H9 (cell line): Measurements from ENCODE around the gene GNA15. TPM values are rescaled to one million over a fixed set of nuclear protein-coding genes. Genes with fewer than 3 reads are reported as not detected.

Experiments
- DNase-seq: peaks from one replicate; pipeline ENCODE4 v3.0.0-alpha.2; 2017
- H2AFZ ChIP-seq: one replicate; pipeline ENCODE4 v1.6.1; 2013; ENCODE audit warnings: mild to moderate bottlenecking, low read length, control low read depth, moderate library complexity
- H2AK5ac ChIP-seq: 2 replicates; pipeline ENCODE4 v1.6.1; 2013; ENCODE audit warnings: low read length, control low read depth, mixed read lengths; ENCODE audit not compliant: insufficient read length
- H2BK120ac ChIP-seq: one replicate; pipeline ENCODE4 v1.6.1; 2013; ENCODE audit warnings: low read depth, mild to moderate bottlenecking, low read length, control low read depth, inconsistent platforms; ENCODE audit not compliant: poor library complexity, severe bottlenecking
- H2BK12ac ChIP-seq: 2 replicates; pipeline ENCODE4 v1.6.1; 2013; ENCODE audit warnings: low read length, control low read depth, mixed read lengths, low read depth; ENCODE audit not compliant: insufficient read length
- H2BK15ac ChIP-seq: 2 replicates; pipeline ENCODE4 v1.6.1; 2013; ENCODE audit warnings: low read depth, low read length, control low read depth
- H2BK20ac ChIP-seq: one replicate; pipeline ENCODE4 v1.6.1; 2013; ENCODE audit warnings: low read depth, mild to moderate bottlenecking, low read length, control low read depth, inconsistent platforms; ENCODE audit not compliant: poor library complexity, severe bottlenecking
- H2BK5ac ChIP-seq: 2 replicates; pipeline ENCODE4 v1.6.1; 2013; ENCODE audit warnings: low read length, control low read depth, mixed read lengths; ENCODE audit not compliant: insufficient read length
- H3K14ac ChIP-seq: 2 replicates; pipeline ENCODE4 v1.6.1; 2013; ENCODE audit warnings: low read length, control low read depth; ENCODE audit not compliant: insufficient read depth
- H3K18ac ChIP-seq: 2 replicates; pipeline ENCODE4 v1.6.1; 2013; ENCODE audit warnings: low read depth, mild to moderate bottlenecking, mixed read lengths, low read length, control low read depth; ENCODE audit not compliant: insufficient read length
- H3K23ac ChIP-seq: 2 replicates; pipeline ENCODE4 v1.6.1; 2013; ENCODE audit warnings: low read length, control low read depth, mixed read lengths, low read depth; ENCODE audit not compliant: insufficient read length
- H3K23me2 ChIP-seq: 2 replicates; pipeline ENCODE4 v1.6.1; 2013; ENCODE audit warnings: low read depth, mild to moderate bottlenecking, mixed read lengths, low read length, control low read depth; ENCODE audit not compliant: insufficient read length, poor library complexity, severe bottlenecking
- H3K27ac ChIP-seq: 2 replicates; pipeline ENCODE4 v1.5.1; 2013; ENCODE audit warnings: low read length, control low read depth, mixed read lengths, low read depth; ENCODE audit not compliant: insufficient read length
- H3K27me3 ChIP-seq: 2 replicates; pipeline ENCODE4 v1.6.1; 2013; ENCODE audit warnings: low read length, control low read depth, inconsistent platforms; ENCODE audit not compliant: insufficient read depth
- H3K4ac ChIP-seq: 2 replicates; pipeline ENCODE4 v1.6.1; 2013; ENCODE audit warnings: low read depth, mild to moderate bottlenecking, control low read depth, inconsistent platforms, low read length, moderate library complexity
- H3K4me1 ChIP-seq: 2 replicates; pipeline ENCODE4 v1.6.1; 2013; ENCODE audit warnings: low read length, control low read depth, inconsistent platforms; ENCODE audit not compliant: insufficient read depth
- H3K4me2 ChIP-seq: 2 replicates; pipeline ENCODE4 v1.6.1; 2013; ENCODE audit warnings: low read length, control low read depth, mixed read lengths; ENCODE audit not compliant: insufficient read length, insufficient read depth
- H3K56ac ChIP-seq: 2 replicates; pipeline ENCODE4 v1.6.1; 2013; ENCODE audit warnings: low read depth, mild to moderate bottlenecking, mixed read lengths, low read length, control low read depth; ENCODE audit not compliant: insufficient read length
- H3K79me1 ChIP-seq: 2 replicates; pipeline ENCODE4 v1.6.1; 2013; ENCODE audit warnings: low read depth, mild to moderate bottlenecking, moderate library complexity, low read length, control low read depth, inconsistent platforms; ENCODE audit not compliant: insufficient read depth, poor library complexity, severe bottlenecking
- H3K79me2 ChIP-seq: 2 replicates; pipeline ENCODE4 v1.6.1; 2013; ENCODE audit warnings: low read length, control low read depth, inconsistent platforms; ENCODE audit not compliant: insufficient read depth
- H3K9ac ChIP-seq: 2 replicates; pipeline ENCODE4 v1.6.1; 2013; ENCODE audit warnings: low read length, control low read depth, mixed read lengths; ENCODE audit not compliant: insufficient read length; ENCODE audit errors: extremely low read depth
- H3K9me3 ChIP-seq: one replicate; pipeline ENCODE4 v1.6.1; 2013; ENCODE audit warnings: low read depth, low read length, inconsistent platforms; ENCODE audit not compliant: control insufficient read depth
- H3T11ph ChIP-seq: one replicate; pipeline ENCODE4 v1.6.1; 2013; ENCODE audit warnings: mild to moderate bottlenecking, low read length, control low read depth, inconsistent platforms
- H4K20me1 ChIP-seq: one replicate; pipeline ENCODE4 v1.6.1; 2013; ENCODE audit not compliant: control insufficient read depth, insufficient read length, insufficient read depth
- H4K5ac ChIP-seq: 2 replicates; pipeline ENCODE4 v1.6.1; 2013; ENCODE audit warnings: low read depth, mild to moderate bottlenecking, mixed read lengths, low read length, control low read depth; ENCODE audit not compliant: insufficient read length
- H4K8ac ChIP-seq: replicated peaks from 2 replicates; pipeline ENCODE4 v1.6.1; 2013; ENCODE audit warnings: low read length, control low read depth, mixed read lengths, low read depth; ENCODE audit not compliant: insufficient read length
- H4K91ac ChIP-seq: 2 replicates; pipeline ENCODE4 v1.6.1; 2013; ENCODE audit warnings: low read depth, mild to moderate bottlenecking, moderate library complexity, mixed read lengths, low read length, control low read depth; ENCODE audit not compliant: insufficient read length
- H3K27ac Mint-ChIP-seq, 3 experiments: 2 replicates in 2 of 3; 3 replicates in 1 of 3; pipeline ENCODE4 v1.8.0; 2020 to 2021; ENCODE audit warnings: mixed read lengths in 3 of 3, mild to moderate bottlenecking in 1 of 3, moderate library complexity in 1 of 3
- H3K27me3 Mint-ChIP-seq: 2 replicates; pipeline ENCODE4 v1.8.0; 2021; ENCODE audit warnings: low read depth, mild to moderate bottlenecking, moderate library complexity, mixed read lengths
- H3K36me3 Mint-ChIP-seq, 3 experiments: 2 replicates in 2 of 3; 3 replicates in 1 of 3; pipeline ENCODE4 v1.8.0; 2020 to 2021; ENCODE audit warnings: low read depth in 3 of 3, mixed read lengths in 3 of 3; ENCODE audit not compliant: insufficient read depth in 1 of 3
- H3K4me1 Mint-ChIP-seq, 2 experiments: 2 replicates each; pipeline ENCODE4 v1.8.0; 2020; ENCODE audit warnings: mixed read lengths in 2 of 2
- H3K4me3 Mint-ChIP-seq, 2 experiments: 2 replicates in 1 of 2; 3 replicates in 1 of 2; pipeline ENCODE4 v1.8.0; 2020 to 2021; ENCODE audit warnings: mild to moderate bottlenecking in 2 of 2, mixed read lengths in 2 of 2, moderate library complexity in 1 of 2
- H3K9me3 Mint-ChIP-seq, 2 experiments: 2 replicates in 1 of 2; 3 replicates in 1 of 2; pipeline ENCODE4 v1.8.0; 2020; ENCODE audit warnings: mild to moderate bottlenecking in 2 of 2, mixed read lengths in 2 of 2, moderate library complexity in 1 of 2
- CTCF ChIP-seq: fragments of 200-600 bp; sonication (generic); conservative IDR thresholded peaks from 3 replicates; pipeline ENCODE4 v1.8.0; 2021; ENCODE audit warnings: antibody characterized with exemption, mild to moderate bottlenecking
- WGBS: extraction: QIAGEN DNeasy Blood & Tissue Kit; methylation state at CpG from one replicate; pipeline ENCODE4 v1.1.7; 2013; ENCODE audit warnings: missing lambda C conversion rate, low lambda C conversion rate, mixed read lengths; ENCODE audit not compliant: insufficient read length; ENCODE audit errors: extremely low coverage; 5-methylcytosine and 5-hydroxymethylcytosine counted together
- total RNA-seq: library from RNA; stranded (reverse); gene quantifications from 2 replicates; pipeline ENCODE4 v1.2.1, GENCODE V29; 2021

GNA15 gene
- total RNA-seq, 1 experiment from 2014 or later = not detected

- H3K27me3 Mint-ChIP-seq = peaks cover 1% of the 10 kb centered on the region; the same call in 1 of the 2 replicates
- Histone ChIP-seq H4K20me1 (no peaks in the 10 kb centered on the region), H2AFZ (no peak overlapping the region), H2BK5ac (no peak overlapping the region), H2BK20ac (no peak overlapping the region), H3K18ac (peak overlapping the region; percentile 74), H2AK5ac (no peak overlapping the region), H2BK15ac (no peak overlapping the region), H3K23me2 (peaks cover 8% of the 10 kb centered on the region), H3K79me2 (peaks cover 23% of the 10 kb centered on the region; the same call in 1 of the 2 replicates), H4K5ac (no peak overlapping the region), H3K9ac (peak overlapping the region; percentile 84), H4K8ac (no peak overlapping the region), H3K56ac (no peak overlapping the region), H3K4me1 (no peaks in the 10 kb centered on the region), H3K9me3 (no peaks in the 10 kb centered on the region), H2BK120ac (no peak overlapping the region), H3K27me3 (no peaks in the 10 kb centered on the region), H3K4ac (no peak overlapping the region), H4K91ac (no peak overlapping the region), H3K27ac (no peak overlapping the region), H3K14ac (peak overlapping the region; percentile 93), H3T11ph (no peak overlapping the region), H3K79me1 (peaks cover 22% of the 10 kb centered on the region), H3K4me2 (peak overlapping the region; percentile 86), H2BK12ac (no peak overlapping the region), H3K23ac (no peak overlapping the region)
- no peak for TF ChIP-seq CTCF
- H3K4me1 Mint-ChIP-seq = peaks cover 14 to 26% of the 10 kb centered on the region in 2 experiments
- peak overlapping the region; percentile 90 to 93 for H3K4me3 Mint-ChIP-seq
- H3K9me3 Mint-ChIP-seq = no peaks in the 10 kb centered on the region; a peak in 1 of 5 replicates
- H3K36me3 Mint-ChIP-seq = peaks cover 7 to 11% (median 10%) of the 10 kb centered on the region in 3 experiments; a peak in 6 of 7 replicates
- H3K27ac Mint-ChIP-seq = peak overlapping the region in 2 of 3 experiments; percentile 64 to 88; a peak in 2 of 7 replicates
- no CpG with 5 or more reads among the region's 38 CpGs for WGBS
- DNase-seq = no peak
Measured at GRCh38 chr19:3186160-3186688, 50.4 kb downstream of the GNA15 start.
